GM18498 (cell line): ENCODE results near the gene BRSK1.
"Not testable (repeated sequence)": the region's sequence is repeated elsewhere in the genome, so short reads cannot be mapped to it uniquely, and the experiment has no call there.

ENCODE experiments used
- ATAC-seq: cut with Tn5 transposase; IDR thresholded peaks from one replicate; pipeline ENCODE4 v1.9.1; 2021; ENCODE audit warnings: mild to moderate bottlenecking, moderate library complexity; ENCODE audit not compliant: unreplicated experiment

The BRSK1 gene

DNA sequence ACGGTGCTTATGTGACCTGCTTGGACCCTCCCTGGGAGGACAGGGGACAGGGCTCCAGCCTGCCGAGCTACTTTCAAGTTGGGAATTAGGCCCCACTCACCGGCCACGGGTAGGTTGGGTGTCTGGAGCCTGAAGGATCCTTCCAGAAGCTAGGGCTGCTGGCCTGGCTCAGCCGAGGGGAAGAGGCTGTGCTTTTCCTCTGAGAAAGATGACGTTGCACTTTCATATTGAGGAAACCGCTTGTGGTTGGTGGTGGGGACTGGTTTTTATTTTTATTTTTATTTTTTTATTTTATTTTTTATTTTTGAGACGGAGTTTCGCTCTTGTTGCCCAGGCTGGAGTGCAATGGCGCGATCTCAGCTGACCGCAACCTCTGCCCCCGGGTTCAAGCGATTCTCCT is 41.4 kb downstream of the BRSK1 start, which contains the start of gene TMEM150B:
Gene TMEM150B (minus strand): TSS at position 170 of the 400 bp plus-strand sequence. CDS start 4,305 bp downstream, outside the sequence.
- no peak for ATAC-seq

- ATAC-seq = not testable (repeated sequence)
Observed at GRCh38 chr19:55328774-55329318, 45.0 kb downstream of the BRSK1 start.

- ATAC-seq = not testable (repeated sequence)
Observed at GRCh38 chr19:55329791-55330190, 46.0 kb downstream of the BRSK1 start.

DNA sequence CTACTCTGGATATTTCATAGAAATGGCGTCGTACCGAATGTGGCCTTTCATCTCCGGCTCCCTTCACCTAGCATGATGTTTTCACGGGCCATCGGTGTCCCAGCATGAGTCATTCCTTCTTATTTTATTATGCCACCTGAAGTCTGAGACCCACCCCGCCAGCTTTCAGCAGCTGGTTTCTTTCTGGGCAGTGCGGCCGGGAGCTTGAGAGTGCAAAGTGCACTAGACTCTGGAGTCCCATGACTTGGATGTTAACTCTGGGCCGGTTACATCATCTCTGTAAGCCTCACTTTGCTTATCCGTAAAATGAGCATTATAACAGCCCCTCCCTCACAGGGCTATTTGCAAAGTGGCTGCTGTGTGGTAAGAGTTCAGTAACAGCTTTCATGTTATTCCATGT is 50.1 kb downstream of the BRSK1 start:
- no peak for ATAC-seq

- ATAC-seq = no peak
Observed at GRCh38 chr19:55336101-55336500, 52.3 kb downstream of the BRSK1 start.

GRCh38 chr19:55339105-55339888 is 55.5 kb downstream of the BRSK1 start, which contains the start of gene KMT5C:
KMT5C (plus strand) TSS chr19:55339876; CDS start chr19:55341937, 2,061 bp downstream.
- ATAC-seq = peak; percentile 83

DNA sequence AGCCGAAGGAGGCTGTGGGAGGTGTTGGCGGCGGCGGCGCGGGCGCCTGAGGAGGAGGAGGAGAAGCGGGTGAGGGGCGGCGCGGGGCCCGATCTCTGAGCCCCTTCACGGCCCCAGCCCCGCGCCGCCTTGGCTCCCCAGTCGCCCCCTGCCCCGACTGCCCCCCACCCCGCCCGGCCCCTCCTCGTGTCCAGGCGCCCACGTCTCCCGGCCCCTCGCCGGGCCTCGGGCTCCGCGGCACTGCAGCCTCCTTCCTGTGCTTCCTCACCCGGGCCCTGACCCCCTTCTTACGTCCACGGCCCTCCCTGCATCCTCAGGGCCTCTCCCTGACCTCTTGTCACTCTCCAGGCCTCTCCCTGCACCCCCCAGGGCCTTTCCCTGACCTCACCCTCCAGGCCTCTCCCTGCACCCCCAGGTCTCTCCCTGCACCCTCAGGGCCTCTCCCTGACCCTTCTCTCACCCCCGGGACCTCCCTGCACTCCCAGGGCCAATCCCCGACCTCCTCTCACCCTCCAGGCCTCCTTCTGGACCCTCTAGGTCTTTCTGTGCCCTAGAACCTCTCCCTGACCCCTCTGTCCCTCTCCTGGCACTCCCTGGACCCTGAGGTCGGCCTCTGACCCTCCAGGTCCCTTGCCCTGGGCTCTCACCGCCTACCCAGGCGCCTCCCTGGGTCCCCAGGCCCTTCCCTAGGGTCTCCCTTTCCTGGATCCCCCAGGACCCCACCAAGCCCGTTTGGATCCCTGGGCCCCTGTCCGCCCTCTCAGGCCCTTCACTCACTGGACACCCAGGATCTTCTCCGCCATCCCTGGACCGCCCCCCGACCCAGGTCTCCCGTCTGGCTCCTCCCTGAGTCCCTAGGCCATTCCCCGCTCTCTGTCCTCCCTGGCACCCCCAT is 56.3 kb downstream of the BRSK1 start:
- no peak for ATAC-seq

- ATAC-seq = no peak
Observed at GRCh38 chr19:55340784-55341147, 57.0 kb downstream of the BRSK1 start.

GRCh38 chr19:55341171-55341588 is 57.4 kb downstream of the BRSK1 start:
- no peak for ATAC-seq

DNA sequence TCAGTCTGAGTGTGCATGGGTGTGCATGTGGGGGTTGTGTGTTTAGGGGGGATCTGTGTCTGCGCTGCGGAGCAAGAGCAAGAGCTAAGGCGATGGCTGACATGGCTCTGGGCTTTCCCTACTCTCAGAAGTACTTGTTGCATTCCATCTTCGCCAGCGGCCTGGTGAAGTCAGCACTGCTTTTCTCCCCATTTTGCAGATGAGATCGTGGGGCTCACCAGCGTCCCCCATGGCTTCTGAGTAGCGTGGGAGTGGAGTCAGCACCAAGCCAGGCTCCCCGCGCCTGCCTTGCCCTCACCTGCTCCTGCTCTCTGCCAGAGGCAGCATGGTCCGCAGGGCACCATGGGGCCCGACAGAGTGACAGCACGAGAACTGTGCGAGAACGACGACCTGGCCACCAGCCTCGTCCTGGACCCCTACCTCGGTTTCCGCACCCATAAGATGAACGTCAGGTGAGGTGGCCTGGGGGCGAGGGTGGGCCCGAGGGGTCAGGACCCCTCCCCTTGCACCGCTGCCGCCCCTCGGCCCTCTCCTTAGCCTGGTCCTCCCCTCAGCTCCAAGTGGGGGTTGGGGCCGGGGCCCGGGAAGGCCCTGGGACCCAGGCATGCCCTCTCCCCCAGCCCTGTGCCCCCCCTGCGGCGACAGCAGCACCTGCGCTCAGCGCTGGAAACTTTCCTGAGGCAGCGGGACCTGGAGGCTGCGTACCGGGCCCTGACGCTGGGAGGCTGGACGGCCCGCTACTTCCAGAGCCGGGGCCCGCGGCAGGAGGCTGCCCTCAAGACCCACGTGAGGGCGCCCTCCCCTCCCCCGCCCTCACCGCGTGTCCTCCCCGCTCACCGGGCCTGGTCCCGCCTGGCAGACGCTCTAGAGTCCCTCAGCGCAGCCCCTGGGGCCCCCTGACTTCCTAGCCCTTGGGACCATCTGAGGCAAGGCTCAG is 58.1 kb downstream of the BRSK1 start:
- no peak for ATAC-seq

GRCh38 chr19:55344444-55344843 is 60.6 kb downstream of the BRSK1 start:
- ATAC-seq = no peak

DNA sequence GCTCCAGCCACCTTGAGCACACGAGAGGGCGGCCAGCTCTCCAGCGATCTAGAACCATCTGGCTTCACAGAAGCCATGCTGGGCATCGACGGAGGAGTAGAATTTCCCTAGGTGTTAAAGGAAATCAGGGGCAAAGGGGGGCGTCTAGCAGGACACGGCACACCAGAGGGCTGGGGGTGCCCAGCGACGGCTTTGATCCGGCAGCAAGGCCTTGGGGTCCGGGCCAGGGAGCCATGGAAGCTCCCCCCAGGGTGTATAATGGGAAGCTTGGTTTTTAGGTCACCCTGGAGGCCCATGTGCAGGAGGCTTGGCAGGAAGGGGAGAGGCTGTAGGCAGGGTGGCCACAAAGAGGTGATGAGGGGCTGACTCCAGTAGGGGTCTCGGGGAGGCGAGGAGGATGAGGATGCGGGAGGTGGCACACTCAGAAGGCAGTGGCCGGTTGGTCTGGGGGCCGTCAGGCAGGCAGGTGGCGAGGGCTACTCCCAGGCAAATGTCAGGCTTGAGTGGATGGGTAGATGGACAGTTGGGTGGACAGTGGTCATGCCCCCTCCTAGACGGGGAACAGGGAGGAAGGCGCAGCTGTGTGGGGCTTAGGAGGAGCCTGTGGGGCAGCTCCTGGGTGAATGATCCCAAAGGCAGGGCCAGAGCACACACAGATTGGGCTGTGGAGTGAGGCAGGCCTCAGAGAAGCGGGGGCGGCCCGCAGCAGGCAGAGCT is 61.5 kb downstream of the BRSK1 start:
- ATAC-seq = no peak

DNA sequence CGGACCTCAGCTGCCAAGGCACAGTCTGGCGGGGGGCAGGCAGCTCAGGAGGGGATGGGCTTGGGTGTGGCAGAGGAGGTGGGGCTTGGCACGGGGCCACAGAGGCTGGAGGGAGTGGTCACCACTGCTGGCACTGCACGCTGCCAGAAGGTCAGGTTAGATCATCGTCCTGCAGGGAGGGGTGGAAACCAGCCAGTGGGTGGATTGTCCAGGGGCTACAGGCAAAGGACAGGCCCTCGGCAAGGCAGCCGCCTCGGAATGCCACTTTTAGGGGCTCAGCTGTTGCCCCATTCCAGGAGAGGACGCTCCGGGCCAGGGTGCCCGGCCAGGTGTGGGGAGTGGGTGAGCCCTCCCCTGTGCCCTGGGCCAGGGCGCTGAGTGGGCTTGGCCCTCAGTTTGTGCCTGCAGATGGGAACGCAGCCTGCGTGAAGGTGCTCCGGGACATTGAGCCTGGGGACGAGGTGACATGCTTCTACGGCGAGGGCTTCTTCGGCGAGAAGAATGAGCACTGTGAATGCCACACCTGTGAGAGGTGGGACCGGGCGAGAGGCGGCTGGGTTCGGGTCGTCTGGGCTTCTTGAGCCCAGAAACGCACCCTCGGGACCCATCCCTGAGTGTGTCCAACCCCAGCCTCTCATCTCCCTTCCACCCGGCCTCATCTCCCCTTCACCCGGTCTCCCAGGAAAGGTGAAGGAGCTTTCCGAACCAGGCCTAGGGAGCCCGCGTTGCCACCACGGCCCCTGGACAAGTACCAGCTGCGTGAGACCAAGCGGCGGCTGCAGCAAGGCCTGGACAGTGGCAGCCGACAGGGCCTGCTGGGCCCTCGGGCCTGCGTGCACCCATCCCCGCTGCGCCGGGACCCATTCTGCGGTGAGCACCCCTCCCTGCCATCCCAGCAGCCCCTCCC is 62.3 kb downstream of the BRSK1 start:
- no peak for ATAC-seq

GRCh38 chr19:55346725-55347441 is 63.1 kb downstream of the BRSK1 start:
- no peak for ATAC-seq

- no peak for ATAC-seq
Observed at GRCh38 chr19:55347442-55348009, 63.7 kb downstream of the BRSK1 start.

DNA sequence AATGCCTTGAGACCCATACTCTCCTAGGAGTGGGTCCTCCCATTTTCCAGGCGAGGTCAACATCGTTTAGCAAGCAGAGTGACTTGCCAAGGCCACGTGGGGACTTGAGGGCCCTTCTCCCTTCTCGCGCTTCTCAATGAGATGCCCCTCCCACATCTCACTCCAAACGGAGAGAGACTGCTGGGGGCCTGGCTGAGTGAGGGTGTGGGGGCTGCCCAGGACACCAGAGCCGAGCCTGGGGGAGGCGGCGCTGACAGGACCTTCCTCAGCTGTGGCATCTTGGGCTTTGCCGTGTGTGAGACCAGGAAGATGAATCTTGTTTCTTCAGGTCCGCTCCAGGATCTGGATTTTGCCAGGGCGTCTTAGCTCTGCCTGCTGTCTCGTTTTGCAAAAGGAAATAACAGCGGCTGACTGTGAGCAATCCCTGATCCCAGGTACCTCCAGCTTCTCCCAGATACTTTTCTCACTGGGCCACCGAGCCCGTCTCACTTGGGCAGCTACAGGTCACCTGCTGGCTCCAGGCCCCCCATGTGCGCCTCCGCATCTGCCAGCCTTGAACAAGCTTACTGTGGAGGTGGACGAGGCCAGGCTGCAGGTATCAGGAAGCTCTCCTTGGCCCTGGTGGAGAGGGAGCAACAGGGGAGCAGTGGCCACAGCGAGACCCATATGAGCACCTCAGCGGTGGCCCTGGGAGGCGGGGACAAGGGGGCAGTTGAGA is 64.7 kb downstream of the BRSK1 start:
- no peak for ATAC-seq
